Measurements from ENCODE around the gene ALDH1L1. TPM values are rescaled to one million over a fixed set of nuclear protein-coding genes. Genes with fewer than 3 reads are reported as not detected.
A peak's percentile ranks its signal among the peaks of the same experiment; 100 is the strongest.

Gene ALDH1L1
- total RNA-seq, 2 experiments from 2014 or later, result not detected

DNA sequence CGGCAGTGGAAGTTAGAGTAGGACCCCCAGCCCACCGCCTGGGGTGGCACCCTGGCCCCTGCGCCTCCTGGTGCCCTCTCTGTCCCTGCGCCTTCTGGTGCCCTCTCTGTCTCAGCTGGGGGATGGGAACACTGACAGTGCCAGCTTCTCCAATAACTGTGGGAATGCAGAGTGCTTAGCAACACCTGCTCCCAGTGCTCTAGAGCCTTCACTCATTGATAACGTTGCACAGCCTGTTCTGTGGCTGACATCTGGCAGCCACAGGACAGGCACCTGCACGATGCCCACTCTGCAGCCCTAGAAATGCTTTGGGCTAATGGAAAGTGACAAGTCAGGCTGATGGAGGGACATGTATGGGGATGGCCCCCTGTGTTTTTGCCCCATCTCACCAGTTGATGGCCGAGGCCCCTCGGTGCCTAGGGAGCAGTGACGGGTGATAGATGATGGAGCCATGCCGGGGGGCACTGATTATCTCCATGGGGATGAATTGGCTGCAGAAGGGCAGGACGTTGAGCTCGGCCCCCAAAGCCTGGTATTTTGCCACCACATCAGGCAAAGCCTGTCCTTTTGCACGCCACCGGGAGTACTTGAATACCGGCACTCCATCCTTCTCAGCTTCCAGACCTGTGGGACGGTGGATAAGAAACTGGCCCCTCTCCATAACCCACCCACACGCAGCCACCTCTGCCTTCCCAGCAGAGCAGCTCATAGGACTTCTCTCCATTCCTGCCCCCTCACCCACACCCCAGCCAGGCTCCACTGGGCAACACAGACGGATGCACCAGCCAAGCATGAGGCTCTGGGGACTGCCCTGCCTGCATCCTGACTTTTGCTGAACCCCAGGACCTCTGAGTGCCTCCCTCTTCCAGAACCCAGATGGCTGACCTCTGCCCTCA is 22.1 kb downstream of the ALDH1L1 start:
- H3K4me3 Mint-ChIP-seq, result no peak overlapping the region
- DNase-seq, result no peak
- ChIA-PET CTCF (interaction anchor here (0.7 kb wide), 1 partner anchor 10 kb away, joined by 3 read pairs; no protein-coding TSS in a partner anchor), POLR2A (no interaction called here)
- H3K9me3 Mint-ChIP-seq, result no peaks in the 10 kb centered on the region
- no peaks in the 10 kb centered on the region for H3K36me3 Mint-ChIP-seq
- no peak overlapping the region for H3K27ac Mint-ChIP-seq
- intact Hi-C loops (cut with micrococcal nuclease), result no loop called here
- H3K27me3 Mint-ChIP-seq, result no peaks in the 10 kb centered on the region
- H3K4me1 Mint-ChIP-seq (ENCODE audit: low read depth), result no peaks in the 10 kb centered on the region

DNA sequence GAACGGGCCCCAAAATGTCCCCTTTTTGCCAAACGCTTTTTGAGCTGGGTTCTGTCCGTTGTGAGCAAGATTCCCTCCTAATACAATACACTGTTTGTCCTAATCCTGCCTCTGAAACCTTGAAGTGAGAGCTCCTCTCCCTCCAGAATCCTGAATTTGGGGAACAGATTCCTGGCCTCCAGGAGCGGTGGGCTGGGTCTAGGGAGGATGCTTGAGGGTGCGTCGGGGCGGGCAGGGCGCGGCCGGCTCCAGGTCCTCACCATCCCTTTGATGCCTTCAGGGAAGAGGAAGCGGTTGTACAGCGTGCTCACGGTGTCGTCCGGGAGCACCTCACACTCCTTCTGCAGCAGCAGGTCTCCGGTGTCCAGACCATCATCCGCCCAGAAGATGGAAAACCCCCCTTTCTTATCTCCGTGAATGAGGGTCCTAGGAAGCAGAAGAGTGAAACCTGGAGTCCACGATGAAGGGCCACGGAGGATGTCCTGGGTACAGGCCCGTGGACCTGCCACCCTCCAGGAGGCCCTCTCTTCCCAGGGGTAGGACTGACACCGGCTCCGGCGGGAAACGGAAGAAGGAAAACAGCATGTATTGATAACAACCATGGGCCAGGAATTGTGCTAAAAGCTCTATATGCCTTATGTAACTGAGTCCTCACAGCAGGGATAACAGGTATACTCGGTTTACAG is 23.2 kb downstream of the ALDH1L1 start:
- intact Hi-C loops (cut with micrococcal nuclease), result no loop called here
- ChIA-PET CTCF (interaction anchor here (0.7 kb wide), 1 partner anchor 11 kb away, joined by 3 read pairs; no protein-coding TSS in a partner anchor), POLR2A (no interaction called here)
- Mint-ChIP-seq H3K4me3 (no peak overlapping the region), H3K36me3 (no peaks in the 10 kb centered on the region), H3K27me3 (no peaks in the 10 kb centered on the region), H3K4me1 (ENCODE audit: low read depth) (no peaks in the 10 kb centered on the region), H3K27ac (no peak overlapping the region), H3K9me3 (no peaks in the 10 kb centered on the region)
- DNase-seq, result no peak

DNA sequence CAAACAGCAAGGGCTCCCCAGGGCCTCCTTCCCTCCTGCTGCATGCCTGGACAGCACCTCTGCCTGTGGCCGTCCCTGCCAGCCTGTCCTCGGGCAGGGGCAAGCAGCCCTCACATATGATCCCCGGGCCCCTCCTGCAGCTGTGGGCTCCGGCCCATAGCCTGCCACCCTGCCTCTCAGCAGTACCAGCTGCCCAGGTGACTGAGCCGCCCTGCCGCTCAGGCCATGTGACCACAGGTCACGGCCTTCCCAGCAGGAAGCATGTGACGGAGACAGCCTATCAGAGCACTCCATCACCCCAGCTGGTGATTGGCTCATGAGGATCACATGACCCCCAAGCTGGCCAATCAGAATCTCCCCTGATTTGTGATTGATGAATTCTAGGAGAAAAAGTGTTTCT is 23.9 kb downstream of the ALDH1L1 start:
- H3K27ac Mint-ChIP-seq, result no peak overlapping the region
- no peaks in the 10 kb centered on the region for H3K36me3 Mint-ChIP-seq
- ChIA-PET POLR2A (no interaction called here), CTCF (no interaction called here)
- H3K9me3 Mint-ChIP-seq, result no peaks in the 10 kb centered on the region
- no peaks in the 10 kb centered on the region for H3K27me3 Mint-ChIP-seq
- intact Hi-C loops (cut with micrococcal nuclease), result no loop called here
- peak; percentile 5 for DNase-seq
- H3K4me1 Mint-ChIP-seq (ENCODE audit: low read depth), result no peaks in the 10 kb centered on the region
- no peak overlapping the region for H3K4me3 Mint-ChIP-seq

- intact Hi-C loops (cut with micrococcal nuclease), result no loop called here
- ChIA-PET POLR2A (no interaction called here), CTCF (no interaction called here)
- no peak overlapping the region for H3K4me3 Mint-ChIP-seq
- no peaks in the 10 kb centered on the region for H3K9me3 Mint-ChIP-seq
- no peaks in the 10 kb centered on the region for H3K27me3 Mint-ChIP-seq
- H3K27ac Mint-ChIP-seq, result no peak overlapping the region
- H3K4me1 Mint-ChIP-seq (ENCODE audit: low read depth), result no peaks in the 10 kb centered on the region
- DNase-seq, result peak; percentile 4
- H3K36me3 Mint-ChIP-seq, result no peaks in the 10 kb centered on the region
Observed at GRCh38 chr3:126155819-126156218, 24.6 kb downstream of the ALDH1L1 start.

- no peak overlapping the region for H3K27ac Mint-ChIP-seq
- H3K9me3 Mint-ChIP-seq, result no peaks in the 10 kb centered on the region
- no peaks in the 10 kb centered on the region for H3K4me1 Mint-ChIP-seq (ENCODE audit: low read depth)
- no peaks in the 10 kb centered on the region for H3K36me3 Mint-ChIP-seq
- intact Hi-C loops (cut with micrococcal nuclease), result no loop called here
- no peak overlapping the region for H3K4me3 Mint-ChIP-seq
- POLR2A ChIA-PET, result no interaction called here
- CTCF ChIA-PET, result no interaction called here
- peak; percentile 4 for DNase-seq
- no peaks in the 10 kb centered on the region for H3K27me3 Mint-ChIP-seq
Observed at GRCh38 chr3:126155280-126155640, 25.1 kb downstream of the ALDH1L1 start.

DNA sequence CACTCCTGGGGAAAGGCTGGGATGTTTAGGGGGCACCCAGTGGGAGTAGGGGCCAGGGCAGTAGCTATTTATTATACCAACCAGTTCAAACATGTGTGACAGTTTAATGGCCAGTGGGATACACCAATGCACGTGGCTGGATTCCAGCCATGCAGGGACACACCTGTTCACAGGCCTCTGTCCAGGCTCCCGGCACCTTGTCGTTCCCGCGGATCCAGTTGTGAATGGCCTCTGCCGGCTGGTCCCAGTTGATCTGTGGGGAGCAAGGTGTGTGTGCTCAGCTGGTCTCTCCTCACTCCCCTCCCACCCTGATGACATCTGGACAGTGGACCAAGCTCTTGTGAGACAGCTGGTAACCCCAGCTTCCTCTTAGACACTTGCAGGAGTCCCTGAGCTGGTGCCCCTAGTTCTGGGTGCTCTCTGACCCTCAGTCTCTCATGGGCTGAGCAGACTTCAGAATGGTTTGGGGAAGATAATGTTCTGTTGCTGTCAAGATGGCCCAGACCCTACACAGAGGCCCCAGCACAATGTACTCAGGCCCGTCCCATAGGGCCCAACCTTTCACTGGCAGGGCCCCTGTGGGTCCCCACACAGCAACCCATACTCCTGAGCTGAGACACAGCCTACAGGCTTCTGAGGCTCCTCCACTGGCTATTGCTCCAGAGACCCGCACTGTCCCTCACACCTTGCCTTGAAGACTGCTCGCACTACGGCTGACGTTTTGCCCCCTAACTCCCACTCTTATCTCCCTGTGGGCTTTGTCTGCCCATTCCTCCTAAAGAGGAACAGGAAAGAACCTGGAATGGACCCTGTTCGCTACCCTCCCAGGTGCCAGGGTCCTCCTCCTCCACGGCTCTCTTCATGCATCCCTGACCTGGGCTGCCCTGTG is 25.8 kb downstream of the ALDH1L1 start:
- H3K4me1 Mint-ChIP-seq (ENCODE audit: low read depth), result no peaks in the 10 kb centered on the region
- intact Hi-C loops (cut with micrococcal nuclease), result no loop called here
- CTCF ChIA-PET, result no interaction called here
- POLR2A ChIA-PET, result no interaction called here
- no peaks in the 10 kb centered on the region for H3K27me3 Mint-ChIP-seq
- H3K27ac Mint-ChIP-seq, result no peak overlapping the region
- DNase-seq, result no peak
- no peaks in the 10 kb centered on the region for H3K36me3 Mint-ChIP-seq
- no peak overlapping the region for H3K4me3 Mint-ChIP-seq
- no peaks in the 10 kb centered on the region for H3K9me3 Mint-ChIP-seq

DNA sequence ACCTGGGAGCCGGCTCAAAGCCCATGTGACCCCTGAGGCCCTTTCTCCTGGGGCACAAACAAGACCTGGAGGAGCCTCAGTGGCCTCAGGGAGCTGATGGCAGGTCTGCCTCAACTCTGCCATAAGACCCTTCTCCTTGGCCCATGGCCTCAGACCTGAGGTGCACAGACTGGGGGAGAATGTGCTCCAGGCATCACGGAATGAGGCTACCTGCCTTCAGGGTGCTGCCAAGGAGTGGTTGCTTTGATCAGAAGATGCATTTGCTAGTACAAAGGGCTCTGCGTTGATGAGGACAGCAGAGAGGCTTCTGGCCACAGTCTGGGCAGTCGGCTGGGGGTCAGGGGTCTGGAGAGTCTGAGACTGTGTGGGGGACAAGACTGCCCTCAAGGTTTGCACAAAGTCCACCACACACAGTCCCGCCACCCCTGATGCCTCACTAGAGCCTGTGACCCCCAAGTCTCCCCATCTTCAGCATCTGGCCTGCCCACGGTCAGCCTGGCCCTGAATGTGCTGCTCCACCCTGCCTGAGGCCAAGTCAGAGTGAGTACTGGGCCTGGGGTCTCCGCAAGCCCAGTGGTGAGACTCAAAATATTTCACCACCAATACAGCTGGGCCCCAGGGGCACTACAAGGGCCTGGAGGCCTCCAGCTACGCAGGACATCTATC is 26.6 kb downstream of the ALDH1L1 start:
- Mint-ChIP-seq H3K9me3 (no peaks in the 10 kb centered on the region), H3K36me3 (no peaks in the 10 kb centered on the region), H3K4me3 (no peak overlapping the region), H3K27ac (no peak overlapping the region), H3K4me1 (ENCODE audit: low read depth) (no peaks in the 10 kb centered on the region), H3K27me3 (no peaks in the 10 kb centered on the region)
- intact Hi-C loops (cut with micrococcal nuclease), result no loop called here
- ChIA-PET POLR2A (no interaction called here), CTCF (no interaction called here)
- DNase-seq, result peak; percentile 5

DNA sequence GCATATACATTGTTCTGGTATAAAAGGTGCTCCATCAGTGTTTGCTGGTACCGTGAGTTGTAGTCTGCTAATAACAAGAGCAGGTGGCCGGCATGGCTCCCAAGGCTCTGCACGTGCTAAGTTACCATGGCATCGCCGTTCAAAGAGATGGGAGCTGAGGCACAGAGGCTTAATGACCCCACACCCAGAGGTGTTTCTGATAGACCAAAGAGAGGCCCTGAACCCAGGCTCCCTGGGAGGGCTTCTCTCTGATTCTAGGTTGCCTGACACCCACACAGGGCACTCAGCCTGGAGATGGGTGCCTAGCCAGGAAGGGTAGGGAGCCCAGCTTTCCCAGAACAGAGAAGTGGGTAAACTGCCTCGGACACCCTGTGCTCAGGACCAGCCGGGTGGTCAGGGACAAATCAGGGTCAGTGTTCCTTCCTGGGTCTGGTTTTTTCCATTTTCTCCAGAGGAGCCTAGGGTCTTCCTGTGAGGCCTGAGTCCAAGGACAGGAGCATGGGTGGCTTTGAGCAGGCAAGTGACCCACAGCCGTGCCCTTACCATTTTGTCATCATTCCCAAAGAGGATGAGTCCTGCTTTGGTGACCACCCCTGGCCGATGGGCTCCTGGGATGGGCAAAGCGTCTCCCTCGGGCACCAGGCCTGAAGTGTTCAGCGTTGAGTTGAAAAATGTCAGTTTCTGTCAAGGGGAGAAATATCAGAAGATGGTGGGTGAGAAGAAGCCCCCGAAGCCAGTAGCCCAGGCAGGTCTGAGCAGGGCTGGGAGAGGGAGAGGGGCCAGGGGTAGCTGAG is 27.3 kb downstream of the ALDH1L1 start:
- Mint-ChIP-seq H3K9me3 (no peaks in the 10 kb centered on the region), H3K4me1 (ENCODE audit: low read depth) (no peaks in the 10 kb centered on the region), H3K27ac (no peak overlapping the region), H3K27me3 (no peaks in the 10 kb centered on the region), H3K4me3 (no peak overlapping the region), H3K36me3 (no peaks in the 10 kb centered on the region)
- intact Hi-C loops (cut with micrococcal nuclease), result no loop called here
- POLR2A ChIA-PET, result no interaction called here
- CTCF ChIA-PET, result no interaction called here
- DNase-seq, result no peak

DNA sequence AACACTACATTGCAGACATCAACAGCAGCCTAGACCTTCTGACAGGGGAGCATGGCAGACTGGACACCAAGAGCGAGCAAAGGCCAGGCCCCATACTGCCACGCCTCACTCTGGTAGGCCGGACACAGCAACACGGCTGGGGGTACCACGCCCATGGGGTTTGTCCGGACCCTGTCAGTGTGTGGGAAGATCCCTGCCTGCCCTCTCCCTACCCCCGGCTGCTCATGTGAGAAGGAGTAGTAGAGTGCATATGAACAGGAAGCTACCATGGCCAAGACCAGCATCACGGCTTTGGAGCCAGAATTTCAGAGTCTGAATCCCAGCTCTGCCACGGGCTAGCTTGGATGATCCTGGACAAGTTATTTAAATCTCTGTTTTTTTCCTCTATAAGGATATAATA is 27.9 kb downstream of the ALDH1L1 start:
- DNase-seq, result peak; percentile 5
- ChIA-PET POLR2A (no interaction called here), CTCF (no interaction called here)
- Mint-ChIP-seq H3K9me3 (no peaks in the 10 kb centered on the region), H3K36me3 (no peaks in the 10 kb centered on the region), H3K4me3 (no peak overlapping the region), H3K27me3 (no peaks in the 10 kb centered on the region), H3K4me1 (ENCODE audit: low read depth) (no peaks in the 10 kb centered on the region), H3K27ac (no peak overlapping the region)
- intact Hi-C loops (cut with micrococcal nuclease), result no loop called here

GRCh38 chr3:126151562-126152302 is 28.7 kb downstream of the ALDH1L1 start:
- no peaks in the 10 kb centered on the region for H3K9me3 Mint-ChIP-seq
- CTCF ChIA-PET, result interaction anchor here (0.6 kb wide), 1 partner anchor 15 kb away, joined by 3 read pairs; no protein-coding TSS in a partner anchor
- no peak overlapping the region for H3K4me3 Mint-ChIP-seq
- H3K36me3 Mint-ChIP-seq, result no peaks in the 10 kb centered on the region
- H3K4me1 Mint-ChIP-seq (ENCODE audit: low read depth), result no peaks in the 10 kb centered on the region
- H3K27me3 Mint-ChIP-seq, result no peaks in the 10 kb centered on the region
- POLR2A ChIA-PET, result no interaction called here
- no peak overlapping the region for H3K27ac Mint-ChIP-seq
- intact Hi-C loops (cut with micrococcal nuclease), result no loop called here
- no peak for DNase-seq

- intact Hi-C loops (cut with micrococcal nuclease), result no loop called here
- Mint-ChIP-seq H3K27me3 (no peaks in the 10 kb centered on the region), H3K4me3 (no peak overlapping the region), H3K4me1 (ENCODE audit: low read depth) (no peaks in the 10 kb centered on the region), H3K27ac (no peak overlapping the region), H3K36me3 (no peaks in the 10 kb centered on the region), H3K9me3 (no peaks in the 10 kb centered on the region)
- POLR2A ChIA-PET, result interaction anchor here (1.1 kb wide), 1 partner anchor 14 kb away, joined by 3 read pairs; no protein-coding TSS in a partner anchor
- CTCF ChIA-PET, result no interaction called here
- DNase-seq, result no peak
Observed at GRCh38 chr3:126149960-126150515, 30.3 kb downstream of the ALDH1L1 start.
